Activated T-helper 2 cell treated with anti-CD3 and anti-CD28 coated beads, Interferon-gamma antibody, Interleukin-2, Interleukin-4, amounts not matched to agents 10 μg/mL and 5 μg/mL and 100 μg/mL, durations not matched to agents 14 hours and 24 hours and 36 hours (primary cell): ENCODE results near the gene C18orf63. TPM values are rescaled to one million over a fixed set of nuclear protein-coding genes. Genes with fewer than 3 reads are reported as not detected.

Source experiments
- DNase-seq: peaks from one replicate; pipeline ENCODE4 v3.0.0; 2021; ENCODE audit warnings: low spot score
- H3K27ac Mint-ChIP-seq: one replicate; pipeline ENCODE4 v1.8.0; 2021; ENCODE audit warnings: mixed read lengths
- H3K27me3 Mint-ChIP-seq: one replicate; pipeline ENCODE4 v1.8.0; 2021; ENCODE audit warnings: low read depth, mixed read lengths
- H3K36me3 Mint-ChIP-seq: one replicate; pipeline ENCODE4 v1.8.0; 2021; ENCODE audit warnings: low read depth, mixed read lengths
- H3K4me1 Mint-ChIP-seq: one replicate; pipeline ENCODE4 v1.8.0; 2021; ENCODE audit warnings: low read depth, mixed read lengths
- H3K4me3 Mint-ChIP-seq: one replicate; pipeline ENCODE4 v1.8.0; 2021; ENCODE audit warnings: low read depth, mild to moderate bottlenecking, moderate library complexity, mixed read lengths
- H3K9me3 Mint-ChIP-seq: one replicate; pipeline ENCODE4 v1.8.0; 2021; ENCODE audit warnings: mixed read lengths
- intact Hi-C: fragments of 100-400 bp; cut with micrococcal nuclease; formaldehyde crosslinking; loops from one replicate; pipeline ENCODE4 v1.15.1; 2023
- total RNA-seq: library from RNA; stranded (reverse); gene quantifications from 2 replicates; pipeline ENCODE4 v1.2.3, GENCODE V29; 2022

C18orf63 gene
- total RNA-seq, 1 donor from 2014 or later, result not detected

- H3K27ac Mint-ChIP-seq, result no peak overlapping the region
- no peaks in the 10 kb centered on the region for H3K36me3 Mint-ChIP-seq
- intact Hi-C loops, result no loop called here
Measured at GRCh38 chr18:74337912-74338309, 22.3 kb downstream of the C18orf63 start.

GRCh38 chr18:74342416-74343043 lies 26.9 kb downstream of the C18orf63 start:
- Mint-ChIP-seq H3K4me1 (peaks cover 2% of the 10 kb centered on the region), H3K27me3 (peaks cover 28% of the 10 kb centered on the region), H3K9me3 (no peaks in the 10 kb centered on the region), H3K4me3 (no peak overlapping the region), H3K27ac (no peak overlapping the region), H3K36me3 (no peaks in the 10 kb centered on the region)
- DNase-seq, result no peak
- intact Hi-C loops, result loop anchor here (1.0 to 10.0 kb wide), 3 partner anchors 58 to 260 kb away; no protein-coding TSS in a partner anchor

More at GRCh38 chr18:74337912-74338309, 22.3 kb downstream of the C18orf63 start:
- Mint-ChIP-seq H3K9me3 (no peaks in the 10 kb centered on the region), H3K4me1 (peaks cover 2% of the 10 kb centered on the region), H3K4me3 (no peak overlapping the region), H3K27me3 (peaks cover 26% of the 10 kb centered on the region)
- no peak for DNase-seq

GRCh38 chr18:74346206-74346605 lies 30.6 kb downstream of the C18orf63 start:
- DNase-seq, result no peak
- Mint-ChIP-seq H3K36me3 (no peaks in the 10 kb centered on the region), H3K4me3 (no peak overlapping the region), H3K4me1 (peaks cover 2% of the 10 kb centered on the region), H3K27ac (no peak overlapping the region), H3K9me3 (no peaks in the 10 kb centered on the region), H3K27me3 (peaks cover 19% of the 10 kb centered on the region)
- intact Hi-C loops, result loop anchor here (10.0 kb wide), 1 partner anchor 61 kb away; no protein-coding TSS in a partner anchor

- Mint-ChIP-seq H3K4me3 (no peak overlapping the region), H3K27me3 (peaks cover 22% of the 10 kb centered on the region), H3K9me3 (no peaks in the 10 kb centered on the region), H3K36me3 (no peaks in the 10 kb centered on the region), H3K4me1 (peaks cover 10% of the 10 kb centered on the region), H3K27ac (no peak overlapping the region)
- no peak for DNase-seq
- intact Hi-C loops, result loop anchor here (10.0 kb wide), 1 partner anchor 64 kb away; no protein-coding TSS in a partner anchor
Measured at GRCh38 chr18:74348581-74348980, 32.9 kb downstream of the C18orf63 start.

GRCh38 chr18:74351354-74351753 lies 35.7 kb downstream of the C18orf63 start:
- H3K4me1 Mint-ChIP-seq, result peaks cover 11% of the 10 kb centered on the region
- no peaks in the 10 kb centered on the region for H3K36me3 Mint-ChIP-seq

GRCh38 chr18:74353169-74353775 lies 37.6 kb downstream of the C18orf63 start:
- H3K4me1 Mint-ChIP-seq, result peaks cover 18% of the 10 kb centered on the region
- no peak overlapping the region for H3K27ac Mint-ChIP-seq
- H3K36me3 Mint-ChIP-seq, result no peaks in the 10 kb centered on the region
- intact Hi-C loops, result loop anchor here (1.0 kb wide), 2 partner anchors 140 to 199 kb away; no protein-coding TSS in a partner anchor
- H3K27me3 Mint-ChIP-seq, result peaks cover 28% of the 10 kb centered on the region
- peak; percentile 29 for DNase-seq
- H3K9me3 Mint-ChIP-seq, result no peaks in the 10 kb centered on the region
- H3K4me3 Mint-ChIP-seq, result no peak overlapping the region

More at GRCh38 chr18:74351354-74351753, 35.7 kb downstream of the C18orf63 start:
- H3K4me3 Mint-ChIP-seq, result no peak overlapping the region
- no peak overlapping the region for H3K27ac Mint-ChIP-seq
- intact Hi-C loops, result no loop called here
- DNase-seq, result no peak
- peaks cover 24% of the 10 kb centered on the region for H3K27me3 Mint-ChIP-seq
- H3K9me3 Mint-ChIP-seq, result no peaks in the 10 kb centered on the region

- Mint-ChIP-seq H3K4me3 (no peak overlapping the region), H3K36me3 (no peaks in the 10 kb centered on the region), H3K9me3 (no peaks in the 10 kb centered on the region), H3K27ac (no peak overlapping the region), H3K27me3 (peaks cover 34% of the 10 kb centered on the region), H3K4me1 (peaks cover 11% of the 10 kb centered on the region)
- DNase-seq, result no peak
- intact Hi-C loops, result no loop called here
Measured at GRCh38 chr18:74356959-74357358, 41.3 kb downstream of the C18orf63 start.

GRCh38 chr18:74360852-74361655 lies 45.4 kb downstream of the C18orf63 start:
- intact Hi-C loops, result no loop called here
- H3K4me1 Mint-ChIP-seq, result peaks cover 8% of the 10 kb centered on the region
- no peak for DNase-seq
- no peak overlapping the region for H3K4me3 Mint-ChIP-seq
- peaks cover 23% of the 10 kb centered on the region for H3K27me3 Mint-ChIP-seq
- H3K27ac Mint-ChIP-seq, result no peak overlapping the region
- no peaks in the 10 kb centered on the region for H3K36me3 Mint-ChIP-seq
- H3K9me3 Mint-ChIP-seq, result no peaks in the 10 kb centered on the region

- Mint-ChIP-seq H3K27ac (no peak overlapping the region), H3K4me1 (peaks cover 37% of the 10 kb centered on the region), H3K36me3 (no peaks in the 10 kb centered on the region), H3K4me3 (no peak overlapping the region), H3K27me3 (peaks cover 38% of the 10 kb centered on the region), H3K9me3 (no peaks in the 10 kb centered on the region)
- DNase-seq, result no peak
- intact Hi-C loops, result no loop called here
Measured at GRCh38 chr18:74367905-74368304, 52.3 kb downstream of the C18orf63 start.

- H3K9me3 Mint-ChIP-seq, result no peaks in the 10 kb centered on the region
- H3K27me3 Mint-ChIP-seq, result peaks cover 40% of the 10 kb centered on the region
- no peak overlapping the region for H3K27ac Mint-ChIP-seq
- intact Hi-C loops, result no loop called here
- H3K4me3 Mint-ChIP-seq, result no peak overlapping the region
- DNase-seq, result no peak
- peaks cover 44% of the 10 kb centered on the region for H3K4me1 Mint-ChIP-seq
- no peaks in the 10 kb centered on the region for H3K36me3 Mint-ChIP-seq
Measured at GRCh38 chr18:74368901-74369705, 53.5 kb downstream of the C18orf63 start.

GRCh38 chr18:74370115-74370514 lies 54.5 kb downstream of the C18orf63 start:
- H3K36me3 Mint-ChIP-seq, result no peaks in the 10 kb centered on the region
- DNase-seq, result no peak
- intact Hi-C loops, result loop anchor here (5.0 to 10.0 kb wide), 3 partner anchors 37 to 845 kb away; partner anchors contain the start of genes TSHZ1 and ZNF407
- peaks cover 43% of the 10 kb centered on the region for H3K27me3 Mint-ChIP-seq
- no peak overlapping the region for H3K4me3 Mint-ChIP-seq
- H3K27ac Mint-ChIP-seq, result no peak overlapping the region
- H3K9me3 Mint-ChIP-seq, result no peaks in the 10 kb centered on the region
- H3K4me1 Mint-ChIP-seq, result peaks cover 47% of the 10 kb centered on the region

- Mint-ChIP-seq H3K4me3 (no peak overlapping the region), H3K36me3 (no peaks in the 10 kb centered on the region), H3K9me3 (no peaks in the 10 kb centered on the region), H3K27me3 (peaks cover 35% of the 10 kb centered on the region), H3K4me1 (peaks cover 60% of the 10 kb centered on the region), H3K27ac (no peak overlapping the region)
- intact Hi-C loops, result loop anchor here (1.0 to 10.0 kb wide), 5 partner anchors 17 to 841 kb away; partner anchors contain the start of genes TSHZ1 and ZNF407
- peak; percentile 60 for DNase-seq
Measured at GRCh38 chr18:74373428-74373827, 57.8 kb downstream of the C18orf63 start.
